ENCODE data around the gene VDR. TPM values are rescaled to one million over a fixed set of nuclear protein-coding genes. Genes with fewer than 3 reads are reported as not detected.
A peak's percentile ranks its signal among the peaks of the same experiment; 100 is the strongest.

The VDR gene
- total RNA-seq (1 to 10 TPM; 7.9 to 9.3 TPM), polyA plus RNA-seq (1 to 10 TPM; 2.2 to 7.0 TPM)
- long read RNA-seq, donor 1, partial matches to known transcripts, result 0 of 7 reads
- long read RNA-seq, donor 1, other reads (novel, unspliced or antisense), result 7 of 7 reads
- long read RNA-seq, donor 2, full-length matches to known transcripts, result 1 of 8 reads
- long read RNA-seq, donor 2, partial matches to known transcripts, result 4 of 8 reads
- long read RNA-seq, donor 2, other reads (novel, unspliced or antisense), result 3 of 8 reads

GRCh38 chr12:47904713-47905709 is at the start of gene VDR:
Gene VDR (minus strand): TSS chr12:47904994. CDS start chr12:47879113, 25,881 bp downstream.
- Histone ChIP-seq H3K9me3 (ENCODE audit: control insufficient read depth, low read length) (no peaks in the 10 kb centered on the region), H3K4me1 (ENCODE audit: control insufficient read depth in 1 of 2, insufficient read depth in 2 of 2, low read length in 2 of 2) (peaks cover 0 to 7% of the 10 kb centered on the region in 2 donors), H3K27ac (ENCODE audit: low read depth in 1 of 2, low read length in 2 of 2) (peak within 1 kb of the TSS in 1 of 2 donors; percentile 26), H3K4me3 (ENCODE audit: low read length in 2 of 2) (peak within 1 kb of the TSS; percentile 32 to 59), H3K27me3 (ENCODE audit: control insufficient read depth in 1 of 2, insufficient read depth in 2 of 2, low read length in 1 of 2) (no peaks in the 10 kb centered on the region), H3K36me3 (ENCODE audit: control insufficient read depth in 1 of 2, insufficient read depth in 2 of 2, low read length in 1 of 2) (no peaks in the 10 kb centered on the region)
- 1% methylated on average over 78 to 79 of the region's 79 CpGs for WGBS, 2 donors
- ATAC-seq (ENCODE audit: low FRiP score) (peak; percentile 91), DNase-seq (peak; percentile 84 to 90)
- intact Hi-C loops (cut with DNase I), result loop anchor here (5.0 kb wide), 2 partner anchors 42 to 57 kb away; partner anchors contain the start of gene TMEM106C (in 1 of the 2)

- no peaks in the 10 kb centered on the region for H3K4me1 ChIP-seq (ENCODE audit: control insufficient read depth in 1 of 2, insufficient read depth in 2 of 2, low read length in 2 of 2)
- H3K4me3 ChIP-seq (ENCODE audit: low read length in 2 of 2), result no peak overlapping the region
- ATAC-seq (ENCODE audit: low FRiP score) (no peak), DNase-seq (no peak)
- H3K9me3 ChIP-seq (ENCODE audit: control insufficient read depth, low read length), result no peaks in the 10 kb centered on the region
- no peak overlapping the region for H3K27ac ChIP-seq (ENCODE audit: low read depth in 1 of 2, low read length in 2 of 2)
- H3K36me3 ChIP-seq (ENCODE audit: control insufficient read depth in 1 of 2, insufficient read depth in 2 of 2, low read length in 1 of 2), result no peaks in the 10 kb centered on the region
- intact Hi-C loops (cut with DNase I), result loop anchor here in 1 of 2 donors (10.0 kb wide), 1 partner anchor 239 kb away; no protein-coding TSS in a partner anchor
- no peaks in the 10 kb centered on the region for H3K27me3 ChIP-seq (ENCODE audit: control insufficient read depth in 1 of 2, insufficient read depth in 2 of 2, low read length in 1 of 2)
- 94 to 97% methylated on average over 8 of the region's 8 CpGs for WGBS, 2 donors
Observed at GRCh38 chr12:47954058-47954457, 49.3 kb upstream of the VDR start.

DNA sequence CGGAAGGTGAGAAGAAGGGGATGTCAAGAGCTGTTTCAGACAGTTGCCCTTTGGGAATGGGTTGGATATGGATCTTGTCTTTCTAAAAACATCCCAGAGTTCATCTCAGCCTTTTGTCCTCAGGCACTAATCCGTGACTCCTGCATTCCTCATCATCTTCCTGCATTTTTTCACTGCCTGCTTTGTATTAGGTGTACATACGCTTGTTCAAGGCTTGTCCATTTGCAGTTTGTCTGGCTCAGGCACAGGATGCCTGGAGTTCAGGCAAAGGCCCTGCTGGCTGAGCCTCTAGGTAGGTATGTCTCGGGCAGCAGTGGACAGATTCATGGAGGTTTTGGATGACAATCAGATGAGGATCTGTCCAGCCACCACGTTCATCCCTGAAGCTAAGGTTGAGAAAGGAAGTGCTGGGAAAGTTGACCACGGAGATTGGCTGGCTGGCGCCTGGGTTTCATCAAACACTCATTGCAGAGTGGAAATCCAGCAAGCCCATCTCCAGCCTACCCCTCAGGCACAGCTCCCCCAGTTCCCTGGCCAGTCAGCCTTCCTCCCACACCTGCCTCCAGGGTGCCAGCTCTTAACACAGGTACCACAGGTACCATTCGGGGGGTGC is 46.2 kb upstream of the VDR start:
- WGBS, 2 donors, result 77 to 83% methylated on average over 8 of the region's 8 CpGs
- no peaks in the 10 kb centered on the region for H3K4me1 ChIP-seq (ENCODE audit: control insufficient read depth in 1 of 2, insufficient read depth in 2 of 2, low read length in 2 of 2)
- ATAC-seq (ENCODE audit: low FRiP score) (no peak), DNase-seq (no peak)
- H3K27ac ChIP-seq (ENCODE audit: low read depth in 1 of 2, low read length in 2 of 2), result no peak overlapping the region
- intact Hi-C loops (cut with DNase I), result loop anchor here in 1 of 2 donors (10.0 kb wide), 1 partner anchor 236 kb away; no protein-coding TSS in a partner anchor
- no peak overlapping the region for H3K4me3 ChIP-seq (ENCODE audit: low read length in 2 of 2)
- H3K9me3 ChIP-seq (ENCODE audit: control insufficient read depth, low read length), result no peaks in the 10 kb centered on the region
- no peaks in the 10 kb centered on the region for H3K36me3 ChIP-seq (ENCODE audit: control insufficient read depth in 1 of 2, insufficient read depth in 2 of 2, low read length in 1 of 2)
- no peaks in the 10 kb centered on the region for H3K27me3 ChIP-seq (ENCODE audit: control insufficient read depth in 1 of 2, insufficient read depth in 2 of 2, low read length in 1 of 2)

DNA sequence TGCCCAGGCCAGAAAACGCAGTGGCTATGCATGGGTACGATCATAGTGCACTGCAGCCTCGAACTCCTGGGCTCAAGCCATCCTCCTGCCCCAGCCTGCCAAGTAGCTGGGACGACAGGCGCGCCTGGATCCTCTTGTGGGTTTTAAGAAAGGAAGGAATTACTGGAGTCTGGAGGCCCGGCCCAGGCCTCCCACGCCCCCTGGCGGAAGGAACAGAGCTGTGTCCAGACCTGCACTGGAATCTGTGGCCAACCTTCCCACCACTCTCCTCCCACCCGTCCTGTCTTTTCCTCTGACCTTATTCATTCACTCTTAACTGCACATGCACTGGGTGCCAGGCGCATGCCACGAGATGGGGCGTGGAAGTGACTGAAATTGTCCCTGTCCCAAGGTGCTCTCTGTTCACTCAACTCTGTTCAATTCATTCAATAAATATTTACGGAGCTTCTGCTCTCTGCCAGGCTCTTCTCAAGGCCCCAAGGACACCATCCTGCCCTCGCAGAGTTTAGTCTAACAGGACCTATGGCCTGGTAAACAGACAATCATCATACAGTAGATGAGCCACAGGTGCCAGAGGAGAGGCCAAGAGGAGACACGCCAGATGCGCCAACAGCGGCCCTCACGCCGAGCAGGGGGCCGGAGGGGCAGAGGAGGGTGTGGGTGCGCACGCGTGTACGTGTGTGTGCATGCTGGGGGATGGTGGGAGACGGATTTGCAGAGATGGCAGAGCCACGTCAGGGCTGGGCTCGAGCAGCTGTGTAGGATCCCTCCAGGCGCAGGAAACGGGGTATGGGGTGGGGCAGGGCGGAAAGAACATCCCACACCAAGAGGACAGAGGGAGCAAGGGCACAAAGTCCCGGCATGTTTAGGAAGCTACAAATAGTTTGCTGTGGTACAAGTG is 44.9 kb upstream of the VDR start:
- Histone ChIP-seq H3K9me3 (ENCODE audit: control insufficient read depth, low read length) (no peaks in the 10 kb centered on the region), H3K27me3 (ENCODE audit: control insufficient read depth in 1 of 2, insufficient read depth in 2 of 2, low read length in 1 of 2) (no peaks in the 10 kb centered on the region), H3K27ac (ENCODE audit: low read depth in 1 of 2, low read length in 2 of 2) (no peak overlapping the region), H3K4me1 (ENCODE audit: control insufficient read depth in 1 of 2, insufficient read depth in 2 of 2, low read length in 2 of 2) (no peaks in the 10 kb centered on the region), H3K36me3 (ENCODE audit: control insufficient read depth in 1 of 2, insufficient read depth in 2 of 2, low read length in 1 of 2) (no peaks in the 10 kb centered on the region), H3K4me3 (ENCODE audit: low read length in 2 of 2) (no peak overlapping the region)
- DNase-seq, result peak; percentile 86 to 91
- ATAC-seq (ENCODE audit: low FRiP score), result peak; percentile 87
- 58 to 60% methylated on average over 32 of the region's 32 CpGs for WGBS, 2 donors
- intact Hi-C loops (cut with DNase I), result loop anchor here in 1 of 2 donors (5.0 to 10.0 kb wide), 3 partner anchors 42 to 235 kb away; no protein-coding TSS in a partner anchor

DNA sequence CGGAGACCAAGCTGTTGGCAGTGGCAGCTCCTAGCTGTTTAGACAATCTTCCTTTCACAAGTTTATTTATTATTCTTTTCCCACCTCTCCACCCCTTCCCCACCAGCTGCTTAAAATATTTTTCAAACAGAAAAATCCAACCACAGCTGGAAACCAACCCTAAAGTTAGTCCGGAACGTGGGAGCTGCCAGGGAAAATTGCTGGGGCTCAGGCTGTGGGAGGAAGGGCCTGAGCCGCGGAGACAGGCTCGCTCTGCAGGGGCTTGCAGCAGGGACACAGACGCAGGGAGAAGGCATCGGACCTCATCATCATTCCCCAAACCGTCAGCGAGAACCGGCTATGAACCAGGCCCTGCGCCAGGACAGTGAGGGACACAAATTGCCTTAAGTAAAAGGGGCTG is 42.5 kb upstream of the VDR start:
- DNase-seq (no peak), ATAC-seq (ENCODE audit: low FRiP score) (no peak)
- WGBS, 2 donors, result 51 to 62% methylated on average over 12 of the region's 12 CpGs
- intact Hi-C loops (cut with DNase I), result loop anchor here in 1 of 2 donors (5.0 kb wide), 2 partner anchors 40 to 75 kb away; no protein-coding TSS in a partner anchor
- Histone ChIP-seq H3K4me3 (ENCODE audit: low read length in 2 of 2) (no peak overlapping the region), H3K27me3 (ENCODE audit: control insufficient read depth in 1 of 2, insufficient read depth in 2 of 2, low read length in 1 of 2) (no peaks in the 10 kb centered on the region), H3K36me3 (ENCODE audit: control insufficient read depth in 1 of 2, insufficient read depth in 2 of 2, low read length in 1 of 2) (no peaks in the 10 kb centered on the region), H3K4me1 (ENCODE audit: control insufficient read depth in 1 of 2, insufficient read depth in 2 of 2, low read length in 2 of 2) (no peaks in the 10 kb centered on the region), H3K27ac (ENCODE audit: low read depth in 1 of 2, low read length in 2 of 2) (no peak overlapping the region), H3K9me3 (ENCODE audit: control insufficient read depth, low read length) (no peaks in the 10 kb centered on the region)

DNA sequence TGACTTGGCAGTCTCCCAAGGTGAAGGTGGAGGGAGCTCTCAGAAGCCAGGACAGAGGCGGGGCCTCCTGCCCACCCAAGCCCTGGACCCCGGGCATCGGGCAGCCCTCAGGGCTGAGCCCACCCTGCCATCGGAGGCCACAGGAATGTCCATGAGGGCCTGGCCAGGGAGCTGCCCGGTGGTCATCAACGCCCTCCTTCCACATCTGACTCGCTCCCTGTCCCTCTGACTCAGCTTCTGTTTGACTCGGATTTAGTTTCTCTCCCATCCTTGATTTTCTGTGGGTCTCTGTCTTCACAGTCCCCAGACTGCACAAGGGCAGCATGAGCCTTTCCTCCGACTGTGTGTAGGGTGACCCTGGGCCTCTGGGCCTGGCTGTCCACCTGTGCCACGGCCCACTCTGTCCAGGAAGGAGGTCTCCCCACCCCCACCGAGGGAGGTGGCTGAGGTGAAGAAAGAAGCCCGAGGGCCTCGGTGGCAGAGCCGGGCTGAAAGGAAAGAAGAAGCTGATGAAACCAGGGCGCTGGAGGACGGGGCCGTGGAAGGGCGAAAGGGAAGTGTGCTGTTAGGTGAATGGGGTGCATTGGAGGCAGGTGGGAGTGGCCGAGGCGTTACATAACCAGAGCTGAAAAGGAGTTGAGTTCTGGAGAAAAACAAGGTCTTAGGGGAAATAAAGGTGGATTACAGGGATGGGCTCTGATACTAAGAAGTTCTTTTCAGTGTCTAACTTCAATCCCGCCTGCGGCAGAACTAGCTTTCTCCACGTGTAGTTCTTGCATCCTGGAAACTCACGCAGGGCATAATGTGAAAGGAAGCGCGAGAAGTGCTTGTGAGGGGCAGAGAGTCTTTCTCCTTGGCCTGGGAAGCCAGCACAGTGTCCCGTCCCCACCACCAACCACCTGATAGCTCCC is 41.9 kb upstream of the VDR start:
- H3K27me3 ChIP-seq (ENCODE audit: control insufficient read depth in 1 of 2, insufficient read depth in 2 of 2, low read length in 1 of 2), result no peaks in the 10 kb centered on the region
- intact Hi-C loops (cut with DNase I), result loop anchor here in 1 of 2 donors (5.0 kb wide), 2 partner anchors 39 to 74 kb away; no protein-coding TSS in a partner anchor
- no peaks in the 10 kb centered on the region for H3K36me3 ChIP-seq (ENCODE audit: control insufficient read depth in 1 of 2, insufficient read depth in 2 of 2, low read length in 1 of 2)
- H3K9me3 ChIP-seq (ENCODE audit: control insufficient read depth, low read length), result no peaks in the 10 kb centered on the region
- ATAC-seq (ENCODE audit: low FRiP score) (no peak), DNase-seq (no peak)
- no peak overlapping the region for H3K4me3 ChIP-seq (ENCODE audit: low read length in 2 of 2)
- no peaks in the 10 kb centered on the region for H3K4me1 ChIP-seq (ENCODE audit: control insufficient read depth in 1 of 2, insufficient read depth in 2 of 2, low read length in 2 of 2)
- no peak overlapping the region for H3K27ac ChIP-seq (ENCODE audit: low read depth in 1 of 2, low read length in 2 of 2)
- 81 to 84% methylated on average over 25 to 27 of the region's 27 CpGs for WGBS, 2 donors

- WGBS, 2 donors, result 84 to 94% methylated on average over 1 of the region's 1 CpG
- Histone ChIP-seq H3K27ac (ENCODE audit: low read depth in 1 of 2, low read length in 2 of 2) (no peak overlapping the region), H3K4me1 (ENCODE audit: control insufficient read depth in 1 of 2, insufficient read depth in 2 of 2, low read length in 2 of 2) (no peaks in the 10 kb centered on the region), H3K9me3 (ENCODE audit: control insufficient read depth, low read length) (no peaks in the 10 kb centered on the region), H3K4me3 (ENCODE audit: low read length in 2 of 2) (no peak overlapping the region), H3K36me3 (ENCODE audit: control insufficient read depth in 1 of 2, insufficient read depth in 2 of 2, low read length in 1 of 2) (no peaks in the 10 kb centered on the region), H3K27me3 (ENCODE audit: control insufficient read depth in 1 of 2, insufficient read depth in 2 of 2, low read length in 1 of 2) (no peaks in the 10 kb centered on the region)
- ATAC-seq (ENCODE audit: low FRiP score), result no peak
- DNase-seq, result no peak
- intact Hi-C loops (cut with DNase I), result loop anchor here in 1 of 2 donors (5.0 kb wide), 2 partner anchors 38 to 73 kb away; no protein-coding TSS in a partner anchor
Observed at GRCh38 chr12:47945341-47945728, 40.5 kb upstream of the VDR start.
